H7 (cell line): ENCODE results near the gene MLLT1. TPM values are rescaled to one million over a fixed set of nuclear protein-coding genes. Genes with fewer than 3 reads are reported as not detected.

Experiments
- DNase-seq: peaks from one replicate; pipeline ENCODE4 v3.0.0; 2012
- H3K27me3 ChIP-seq: 2 replicates; pipeline ENCODE4 v1.6.0; 2011; ENCODE audit warnings: mild to moderate bottlenecking, low read length; ENCODE audit not compliant: control insufficient read depth, insufficient read depth
- H3K36me3 ChIP-seq: replicated peaks from 2 replicates; pipeline ENCODE4 v1.5.1; 2011; ENCODE audit warnings: low read length; ENCODE audit not compliant: control insufficient read depth, insufficient read depth
- H3K4me3 ChIP-seq: 2 replicates; pipeline ENCODE4 v1.5.1; 2011; ENCODE audit warnings: low read depth, mild to moderate bottlenecking, control low read depth, low read length, moderate library complexity; ENCODE audit not compliant: insufficient read depth
- total RNA-seq: library from RNA; depleted of rRNA; stranded (reverse); fragments of >200 nt; shearing (Covaris generic); gene quantifications from 2 replicates; pipeline ENCODE4 v1.2.3, GENCODE V29; 2014

MLLT1 gene
- total RNA-seq, 1 experiment from 2014 or later: 17.3 TPM

DNA sequence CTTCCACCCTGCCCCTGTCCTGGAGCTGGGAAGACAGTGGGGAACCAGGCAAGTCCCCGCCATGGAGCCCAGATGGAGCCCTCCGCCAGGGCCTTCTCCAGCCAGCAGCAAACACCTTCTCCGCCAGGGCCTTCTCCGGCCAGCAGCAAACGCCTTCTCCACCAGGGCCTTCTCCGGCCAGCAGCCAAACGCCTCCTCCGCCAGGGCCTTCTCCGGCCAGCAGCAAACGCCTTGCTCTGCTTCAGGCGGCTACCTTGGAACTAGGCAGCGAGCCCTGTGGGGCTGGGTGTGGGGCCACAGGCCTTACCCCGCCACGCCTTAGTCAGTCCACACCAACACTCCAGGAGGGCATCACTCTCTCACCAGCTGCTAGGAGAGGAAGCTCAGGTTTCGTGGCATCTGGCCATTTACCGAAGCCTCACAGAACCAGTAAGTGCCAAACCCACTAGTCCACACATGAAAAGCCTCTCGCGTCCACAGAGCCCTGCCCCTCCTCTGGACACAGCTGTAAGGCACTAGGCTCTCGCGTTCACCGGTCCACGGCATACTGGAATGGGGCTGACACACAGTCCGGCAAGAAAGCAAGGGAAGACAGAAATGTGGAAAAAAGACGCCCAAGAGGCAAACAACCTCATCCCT lies 41.0 kb downstream of the MLLT1 start:
- peak; percentile 55 for DNase-seq
- no peaks in the 10 kb centered on the region for H3K36me3 ChIP-seq
- H3K27me3 ChIP-seq: no peaks in the 10 kb centered on the region
- H3K4me3 ChIP-seq: no peak overlapping the region

DNA sequence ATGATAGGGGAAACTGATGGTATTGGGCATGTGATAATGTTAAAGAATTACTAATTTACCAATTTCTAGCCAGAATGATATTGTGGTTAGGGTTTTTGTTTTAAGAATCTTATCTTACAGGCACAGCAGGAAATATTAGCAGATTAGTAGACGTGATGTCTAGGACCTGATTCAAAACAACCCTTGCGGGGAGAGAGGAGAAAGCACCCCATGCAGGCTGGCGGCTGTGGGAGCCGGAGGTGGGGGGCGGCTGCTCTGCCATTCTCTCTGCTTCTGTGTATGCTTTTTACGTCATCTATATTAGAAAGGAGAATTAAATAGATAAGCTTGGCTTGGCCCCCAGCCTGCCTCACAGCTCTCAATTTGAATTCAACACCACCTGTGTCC lies 41.5 kb downstream of the MLLT1 start:
- Histone ChIP-seq H3K36me3 (no peaks in the 10 kb centered on the region), H3K4me3 (no peak overlapping the region), H3K27me3 (no peaks in the 10 kb centered on the region)
- no peak for DNase-seq

DNA sequence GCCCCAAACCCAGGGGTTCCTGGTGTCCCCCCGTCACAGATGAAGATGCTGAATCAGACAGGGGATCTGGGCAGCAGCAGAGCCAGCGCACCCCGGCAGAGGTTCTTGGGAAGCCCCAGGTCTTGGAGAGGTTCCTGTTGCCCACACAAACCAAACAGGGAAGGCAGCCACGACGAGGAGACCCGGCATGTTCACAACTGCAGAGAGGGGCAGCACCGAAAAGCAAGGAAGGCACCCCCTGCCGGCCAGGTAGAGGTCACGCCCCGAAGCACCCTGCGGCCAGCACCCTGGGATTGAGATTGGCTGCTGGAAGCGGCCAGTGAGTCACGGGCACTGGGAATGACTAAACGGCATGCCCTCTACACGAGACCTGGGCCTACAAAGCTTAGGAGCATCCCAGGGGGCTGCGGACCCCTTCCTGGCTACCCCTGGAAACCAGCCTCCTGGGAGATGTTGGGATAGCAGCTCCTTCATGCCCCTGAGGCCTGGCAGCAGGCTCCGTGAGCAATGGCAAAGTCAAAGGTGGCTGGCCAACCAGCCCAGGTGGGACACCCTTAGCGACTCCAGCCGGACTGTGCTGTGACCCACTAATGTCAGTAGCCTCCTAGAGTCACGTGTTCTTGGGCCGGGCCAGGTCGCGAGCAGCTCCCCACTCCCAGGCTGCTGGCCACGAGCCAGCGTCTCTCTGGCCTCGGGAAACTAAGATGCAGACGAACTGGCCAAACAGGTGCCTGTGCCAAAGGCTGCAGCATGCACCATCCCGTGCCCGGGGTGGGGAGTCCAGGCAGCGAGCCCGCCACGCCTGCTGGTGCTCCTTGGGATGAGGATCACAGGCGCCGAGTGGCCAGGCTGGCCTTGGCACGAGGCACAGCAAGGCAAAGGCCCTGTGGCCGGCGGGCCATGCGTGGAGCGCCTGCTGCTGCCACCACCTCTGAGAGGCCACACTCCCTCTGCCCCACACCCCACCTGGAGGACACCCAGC lies 43.2 kb downstream of the MLLT1 start:
- H3K4me3 ChIP-seq: no peak overlapping the region
- no peaks in the 10 kb centered on the region for H3K36me3 ChIP-seq
- DNase-seq: peak; percentile 72
- H3K27me3 ChIP-seq: no peaks in the 10 kb centered on the region

DNA sequence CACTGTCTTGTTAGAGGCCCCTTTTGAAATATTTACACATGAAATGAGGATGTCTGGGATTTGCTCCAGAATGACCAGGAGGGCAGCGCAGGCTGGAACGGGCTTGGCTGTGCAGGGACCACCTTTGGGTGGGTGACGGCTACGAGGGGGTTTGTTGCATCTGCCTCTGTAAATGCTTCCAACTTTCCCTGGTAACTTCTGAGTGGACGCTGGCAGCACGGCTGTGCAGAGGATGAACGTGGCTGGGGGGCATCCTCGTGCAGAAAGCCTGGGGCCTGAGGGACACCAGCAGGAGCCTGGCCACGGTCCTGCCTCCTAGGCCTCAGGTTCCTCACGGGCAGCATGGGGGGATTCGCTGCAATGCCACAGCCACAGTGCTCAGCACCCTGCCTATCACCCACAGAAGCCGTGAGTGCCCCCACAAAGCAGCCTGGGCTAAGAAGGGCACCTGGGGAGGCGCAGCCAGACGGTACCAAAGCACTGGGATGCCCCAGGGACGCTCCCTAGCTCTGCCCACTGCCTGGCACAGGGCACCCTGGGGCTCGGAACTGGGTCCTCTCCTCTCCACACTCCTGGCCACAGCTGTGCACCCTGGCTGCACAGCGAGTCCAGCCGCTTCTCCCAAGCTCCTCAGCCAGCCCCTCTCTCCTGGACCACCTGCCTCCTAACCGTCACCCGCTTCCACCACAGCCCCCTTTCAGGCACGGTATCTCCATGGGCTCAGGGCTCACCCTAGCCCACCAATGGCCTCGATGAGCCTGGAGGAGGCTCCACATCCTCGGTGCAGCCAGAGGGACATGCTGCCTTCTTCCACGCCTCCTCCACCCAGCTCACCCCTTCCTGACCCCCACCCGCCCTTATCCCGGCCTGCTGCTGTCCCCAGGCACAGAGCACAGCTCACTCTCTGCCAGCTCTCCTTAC lies 44.5 kb downstream of the MLLT1 start:
- peak; percentile 54 for DNase-seq
- no peaks in the 10 kb centered on the region; the same call in 1 of the 2 replicates for H3K36me3 ChIP-seq
- H3K4me3 ChIP-seq: no peak overlapping the region
- H3K27me3 ChIP-seq: no peaks in the 10 kb centered on the region

DNA sequence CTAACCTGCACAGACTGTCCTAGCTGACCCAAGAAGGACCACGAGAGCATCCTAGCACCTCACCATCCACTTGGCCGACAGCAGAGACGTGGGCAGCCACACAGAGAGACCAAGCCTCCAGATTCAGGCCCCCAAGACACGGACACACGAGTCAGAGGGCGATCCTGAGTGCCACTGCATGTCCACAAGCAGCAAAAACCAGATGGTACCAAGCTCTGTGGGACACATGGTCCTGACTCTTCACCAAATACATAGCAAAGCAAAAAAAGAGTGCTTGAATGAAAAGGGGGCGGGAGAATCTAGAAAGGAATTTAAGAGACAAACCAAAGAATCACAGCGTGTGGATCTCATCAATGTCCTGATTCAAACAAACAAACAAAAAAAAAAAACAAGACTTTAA lies 45.2 kb downstream of the MLLT1 start:
- no peak for DNase-seq
- H3K36me3 ChIP-seq: no peaks in the 10 kb centered on the region; the same call in 1 of the 2 replicates
- no peaks in the 10 kb centered on the region for H3K27me3 ChIP-seq
- no peak overlapping the region for H3K4me3 ChIP-seq

DNA sequence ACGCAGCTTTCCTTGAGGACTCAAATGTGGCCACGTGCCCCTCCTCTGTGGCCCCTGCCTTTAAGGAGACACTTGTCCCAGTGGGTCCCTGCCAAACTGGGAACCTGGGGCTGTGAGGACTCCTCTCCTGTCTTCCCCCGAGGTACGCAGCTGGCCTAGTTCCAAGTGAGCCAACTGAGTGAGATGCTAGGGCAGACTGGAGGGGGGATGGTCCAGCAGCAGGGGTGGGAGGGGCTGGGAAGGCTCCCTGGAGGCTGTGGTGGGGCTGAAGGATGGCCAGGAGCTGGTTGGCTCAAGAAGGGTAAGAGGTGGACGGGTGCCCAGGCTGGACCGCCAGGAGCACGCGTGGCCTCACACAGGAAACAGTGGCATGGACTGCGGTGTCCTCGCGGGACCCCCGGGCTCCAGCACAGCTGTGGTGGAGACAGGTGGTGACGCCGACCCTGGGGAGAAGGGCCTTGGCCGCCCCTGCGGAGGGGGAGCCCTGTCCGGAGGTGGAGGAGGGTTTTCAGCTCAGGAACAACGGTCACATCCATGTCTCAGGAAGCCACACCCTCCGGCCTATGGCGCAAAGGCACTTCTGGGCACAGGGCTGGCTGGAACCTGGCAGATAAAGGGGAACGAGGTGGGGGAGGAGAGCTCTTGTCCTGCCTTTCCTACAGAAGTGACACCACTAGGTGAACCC lies 45.8 kb downstream of the MLLT1 start:
- peak; percentile 73 for DNase-seq
- H3K36me3 ChIP-seq: no peaks in the 10 kb centered on the region; the same call in 1 of the 2 replicates
- no peak overlapping the region for H3K4me3 ChIP-seq
- H3K27me3 ChIP-seq: no peaks in the 10 kb centered on the region

DNA sequence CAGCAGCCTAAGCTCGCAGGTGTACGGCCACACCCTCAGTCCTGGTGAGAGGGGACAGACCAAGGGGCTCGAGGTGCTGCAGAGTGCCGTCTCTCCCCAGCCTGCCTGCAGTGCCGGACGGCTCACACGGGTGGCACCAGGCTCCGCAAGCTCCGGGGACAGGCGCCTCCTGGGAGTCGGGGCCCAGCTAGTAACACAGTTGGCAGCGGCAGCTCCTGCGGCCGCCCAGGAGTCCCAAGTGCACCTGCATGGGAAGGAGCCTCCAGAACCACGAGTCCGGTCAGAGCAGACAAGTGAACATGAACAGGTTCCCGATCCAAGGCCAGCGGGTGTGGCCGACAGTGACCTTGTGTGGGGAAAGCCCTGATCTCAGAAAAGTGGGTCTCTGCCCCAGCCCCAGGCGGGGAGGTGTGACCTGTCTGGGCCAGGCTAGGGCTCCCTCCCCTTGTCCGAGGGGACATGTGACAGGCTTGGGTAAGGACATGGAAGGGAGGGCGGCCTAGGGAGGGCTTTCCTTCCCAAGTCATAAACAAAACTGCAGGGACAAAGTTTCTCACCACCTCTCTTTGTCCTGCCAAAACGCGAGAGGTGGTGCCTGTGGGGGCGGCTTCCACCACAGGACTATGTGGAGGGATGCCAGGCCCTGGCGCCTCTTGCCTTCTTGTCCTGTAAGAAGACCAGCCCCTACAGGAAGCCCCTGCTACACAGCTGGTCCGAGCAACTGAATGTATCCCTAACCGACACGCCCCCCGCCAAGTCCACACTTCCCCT lies 46.5 kb downstream of the MLLT1 start:
- H3K36me3 ChIP-seq: no peaks in the 10 kb centered on the region; the same call in 1 of the 2 replicates
- no peaks in the 10 kb centered on the region for H3K27me3 ChIP-seq
- DNase-seq: peak; percentile 50
- H3K4me3 ChIP-seq: no peak overlapping the region

DNA sequence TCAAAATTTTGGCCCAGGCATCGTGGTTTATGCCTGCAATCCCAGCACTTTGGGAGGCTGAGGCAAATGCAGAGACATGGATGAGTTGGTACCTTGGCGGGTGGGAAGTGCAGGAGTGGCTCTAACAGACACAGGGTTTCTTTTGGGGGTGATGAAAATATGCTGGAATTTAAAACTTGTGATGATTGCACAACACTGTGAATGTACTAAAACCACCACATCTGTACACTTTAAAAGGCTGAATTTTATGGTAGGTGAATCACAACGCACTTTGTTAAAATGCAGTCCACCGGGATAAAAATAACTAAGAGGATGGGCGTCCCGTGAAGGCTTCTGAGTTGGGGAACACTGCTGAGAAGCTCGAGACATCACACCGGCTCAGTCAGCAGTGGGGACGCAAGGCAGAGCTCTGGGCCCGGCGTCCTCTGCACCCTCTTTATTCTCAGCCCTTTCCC lies 47.1 kb downstream of the MLLT1 start:
- no peak for DNase-seq
- Histone ChIP-seq H3K4me3 (no peak overlapping the region), H3K27me3 (no peaks in the 10 kb centered on the region)

DNA sequence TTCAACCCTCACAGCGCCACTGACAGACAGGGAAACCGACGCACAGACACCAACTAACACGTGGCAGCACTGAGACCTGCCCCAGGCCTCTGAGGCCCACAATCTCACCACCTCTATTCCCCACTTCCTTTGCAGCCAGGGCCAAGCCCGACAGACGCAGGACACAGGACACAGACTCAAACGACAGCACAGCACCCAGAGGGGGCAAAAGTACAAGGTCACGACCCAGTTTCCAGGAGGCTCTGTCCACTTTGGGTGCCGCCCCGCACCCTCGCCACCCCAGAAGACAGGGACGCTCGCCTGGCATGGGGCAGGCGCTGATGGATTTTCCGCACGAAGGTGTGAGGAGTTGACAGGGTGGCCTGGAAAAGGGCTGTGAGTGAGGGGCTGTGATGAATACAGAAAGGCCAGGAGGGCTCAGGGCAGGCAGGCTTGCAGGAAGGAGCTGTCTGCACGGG lies 48.8 kb downstream of the MLLT1 start:
- H3K36me3 ChIP-seq: no peaks in the 10 kb centered on the region; the same call in none of the 2 replicates
- H3K27me3 ChIP-seq: no peaks in the 10 kb centered on the region

More for the DNA sequence above, 47.1 kb downstream of the MLLT1 start:
- H3K36me3 ChIP-seq: no peaks in the 10 kb centered on the region; the same call in 1 of the 2 replicates

DNA sequence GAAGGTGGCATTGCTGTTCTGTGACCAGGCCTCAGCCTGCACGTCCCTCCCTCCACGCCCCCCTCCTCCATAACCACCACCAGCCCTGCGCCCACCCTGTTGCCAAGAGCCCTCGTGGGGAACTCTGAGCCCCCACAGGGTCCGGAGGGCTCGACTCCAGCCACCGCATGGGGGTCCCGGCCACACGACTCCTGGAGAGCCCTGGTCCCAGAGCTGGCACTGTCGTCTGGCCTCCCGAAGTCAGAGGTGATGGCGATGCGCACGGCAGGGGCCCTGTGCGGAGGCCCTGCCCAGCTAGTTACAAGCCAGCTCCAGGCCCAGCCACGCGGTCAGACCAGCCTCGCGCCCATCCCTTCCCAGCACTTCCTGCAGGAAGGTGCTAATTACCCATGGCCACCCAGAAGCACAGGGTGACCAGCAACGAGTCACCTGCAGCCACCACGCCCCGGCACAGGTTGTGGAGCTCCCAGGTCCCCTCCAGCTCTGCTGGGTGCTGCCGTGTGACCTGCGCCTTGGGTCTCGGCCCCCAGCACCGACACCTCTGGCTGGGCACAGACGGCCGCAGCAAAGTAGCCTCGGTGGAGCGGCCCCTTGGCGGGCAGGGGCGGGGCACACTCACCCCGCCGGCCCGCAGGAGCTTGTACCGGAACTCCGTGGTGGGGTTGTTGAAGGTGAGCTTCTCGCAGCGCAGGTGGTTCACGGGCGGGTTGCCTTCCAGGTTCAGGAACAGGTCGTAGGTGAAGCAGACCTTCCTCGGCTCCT lies 49.6 kb downstream of the MLLT1 start:
- peak; percentile 48 for DNase-seq
- no peak overlapping the region for H3K4me3 ChIP-seq
- H3K27me3 ChIP-seq: no peaks in the 10 kb centered on the region
- no peaks in the 10 kb centered on the region; the same call in none of the 2 replicates for H3K36me3 ChIP-seq

More for the DNA sequence above, 48.8 kb downstream of the MLLT1 start:
- H3K4me3 ChIP-seq: no peak overlapping the region
- DNase-seq: no peak

DNA sequence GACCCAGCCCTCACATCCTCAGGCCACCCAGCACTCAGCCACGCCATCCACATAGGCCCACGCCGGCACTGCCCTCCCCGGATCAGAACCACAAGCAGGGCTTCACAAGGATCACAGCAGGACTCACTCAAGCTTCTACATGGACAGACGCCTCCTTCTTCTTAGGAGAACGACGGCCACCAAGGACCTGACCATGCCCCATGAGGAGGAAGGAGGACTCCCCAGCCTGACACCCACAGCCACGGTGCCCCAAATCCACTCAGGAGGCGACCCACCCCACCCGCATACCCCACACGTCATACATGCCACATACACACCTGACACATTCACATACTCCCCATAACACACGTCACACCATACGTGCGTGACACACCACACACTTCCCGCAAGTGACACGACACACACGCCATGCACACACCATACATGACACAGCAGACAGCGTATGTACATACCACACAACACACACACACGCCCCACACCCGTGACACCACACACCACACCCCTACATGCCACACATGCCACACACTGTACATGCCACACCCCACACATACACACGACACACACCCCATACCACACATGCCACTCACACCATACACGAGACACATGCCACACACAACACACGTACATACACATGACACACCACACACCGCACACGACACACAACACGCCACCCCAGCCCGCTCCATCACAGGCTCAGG lies 50.4 kb downstream of the MLLT1 start:
- H3K36me3 ChIP-seq: no peaks in the 10 kb centered on the region; the same call in none of the 2 replicates

More for the DNA sequence above, 50.4 kb downstream of the MLLT1 start:
- DNase-seq: no peak
- Histone ChIP-seq H3K27me3 (no peaks in the 10 kb centered on the region), H3K4me3 (no peak overlapping the region)
